ENCODE data around the gene SERPINB1. TPM values are rescaled to one million over a fixed set of nuclear protein-coding genes. Genes with fewer than 3 reads are reported as not detected.
"Not testable (repeated sequence)": the region's sequence is repeated elsewhere in the genome, so short reads cannot be mapped to it uniquely, and the experiment has no call there.

The SERPINB1 gene
- total RNA-seq, 3 donors from 2014 or later (not counting 1 experiment from before 2014, with no cell fraction given), result 74.8 to 80.2 (median 78.1) TPM

DNA sequence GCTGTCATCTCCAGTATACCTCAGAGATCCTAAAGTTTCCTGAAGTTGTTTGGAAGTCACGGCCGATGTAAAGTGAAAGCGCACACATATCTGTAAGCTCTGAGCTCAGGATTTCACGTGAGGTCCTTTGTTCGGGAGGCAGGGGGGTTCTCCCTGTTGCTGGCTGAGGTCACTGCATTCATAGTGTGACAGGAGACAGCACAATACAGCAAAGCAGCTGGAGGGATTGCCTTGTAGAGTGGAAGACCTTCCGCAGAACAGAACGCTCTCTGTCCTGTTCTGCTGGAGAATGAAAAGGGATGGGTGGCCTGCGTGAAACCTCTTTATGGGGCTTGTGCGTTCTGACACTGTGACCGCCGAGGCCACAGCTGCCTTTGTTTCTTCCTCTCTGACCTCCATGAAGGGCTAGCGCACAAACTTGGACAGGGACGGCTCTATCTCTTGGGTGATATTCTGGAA lies 13.4 kb upstream of the SERPINB1 start:
- no peaks in the 10 kb centered on the region for H3K36me3 ChIP-seq (ENCODE audit: control insufficient read depth, insufficient read depth, low read length)
- H3K27me3 ChIP-seq (ENCODE audit: control insufficient read depth, insufficient read depth, low read length), result no peaks in the 10 kb centered on the region
- H3K4me3 ChIP-seq (ENCODE audit: low read length), result no peak overlapping the region
- intact Hi-C loops (cut with micrococcal nuclease), result loop anchor here (5.0 kb wide), 2 partner anchors 63 to 212 kb away; partner anchors contain the start of gene RIPK1
- H3K4me1 Mint-ChIP-seq, result peaks cover 45 to 54% of the 10 kb centered on the region in 2 donors
- H3K36me3 Mint-ChIP-seq, result no peaks in the 10 kb centered on the region
- H3K9me3 Mint-ChIP-seq, result no peaks in the 10 kb centered on the region
- TF ChIP-seq, protein P1, sequence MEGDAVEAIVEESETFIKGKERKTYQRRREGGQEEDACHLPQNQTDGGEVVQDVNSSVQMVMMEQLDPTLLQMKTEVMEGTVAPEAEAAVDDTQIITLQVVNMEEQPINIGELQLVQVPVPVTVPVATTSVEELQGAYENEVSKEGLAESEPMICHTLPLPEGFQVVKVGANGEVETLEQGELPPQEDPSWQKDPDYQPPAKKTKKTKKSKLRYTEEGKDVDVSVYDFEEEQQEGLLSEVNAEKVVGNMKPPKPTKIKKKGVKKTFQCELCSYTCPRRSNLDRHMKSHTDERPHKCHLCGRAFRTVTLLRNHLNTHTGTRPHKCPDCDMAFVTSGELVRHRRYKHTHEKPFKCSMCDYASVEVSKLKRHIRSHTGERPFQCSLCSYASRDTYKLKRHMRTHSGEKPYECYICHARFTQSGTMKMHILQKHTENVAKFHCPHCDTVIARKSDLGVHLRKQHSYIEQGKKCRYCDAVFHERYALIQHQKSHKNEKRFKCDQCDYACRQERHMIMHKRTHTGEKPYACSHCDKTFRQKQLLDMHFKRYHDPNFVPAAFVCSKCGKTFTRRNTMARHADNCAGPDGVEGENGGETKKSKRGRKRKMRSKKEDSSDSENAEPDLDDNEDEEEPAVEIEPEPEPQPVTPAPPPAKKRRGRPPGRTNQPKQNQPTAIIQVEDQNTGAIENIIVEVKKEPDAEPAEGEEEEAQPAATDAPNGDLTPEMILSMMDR (IDR thresholded peaks at IDR 0.05), result no peak
- peak overlapping the region; percentile 55 to 97 for H3K27ac Mint-ChIP-seq
- peak overlapping the region; percentile 61 for H3K27ac ChIP-seq (ENCODE audit: low read length)
- no peaks in the 10 kb centered on the region for H3K9me3 ChIP-seq (ENCODE audit: control insufficient read depth, insufficient read depth, low read length)
- H3K27me3 Mint-ChIP-seq (ENCODE audit: low read depth in 2 of 2), result no peaks in the 10 kb centered on the region
- ATAC-seq, result no peak
- H3K4me1 ChIP-seq (ENCODE audit: control insufficient read depth, insufficient read depth, low read length), result peaks cover 66% of the 10 kb centered on the region
- H3K4me3 Mint-ChIP-seq, result no peak overlapping the region
- 79% methylated on average over 13 of the region's 13 CpGs for WGBS (ENCODE audit: insufficient coverage)
- peak in 1 of 2 donors; percentile 40 for DNase-seq

DNA sequence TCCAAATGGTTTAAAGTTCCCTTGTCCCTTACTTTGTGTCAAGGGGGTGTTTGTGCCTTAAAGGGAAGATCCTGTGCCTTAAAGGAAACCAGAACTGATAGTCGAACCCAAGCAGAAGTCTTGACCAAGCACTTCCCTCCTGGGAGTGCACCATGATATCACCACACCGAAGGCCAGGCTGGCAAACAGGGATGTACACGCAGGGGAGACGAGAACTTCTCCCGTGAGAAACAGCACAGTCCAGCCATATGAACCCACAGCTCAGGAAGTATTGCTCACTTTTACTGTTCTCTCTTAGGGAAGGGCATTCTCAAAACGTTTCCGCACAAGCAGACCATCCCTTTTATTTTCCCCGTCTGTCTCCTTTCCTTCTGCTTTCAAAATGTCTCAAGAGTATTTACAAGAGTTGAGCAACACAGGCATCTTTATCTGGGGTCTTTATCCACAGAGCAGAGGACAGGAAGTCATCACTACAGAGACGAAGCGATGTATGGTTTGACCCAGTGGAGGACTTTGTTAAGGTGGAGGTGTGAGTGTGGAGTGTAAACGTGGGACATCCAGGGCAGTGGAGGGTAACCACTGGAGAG lies 12.8 kb upstream of the SERPINB1 start:
- H3K36me3 Mint-ChIP-seq, result no peaks in the 10 kb centered on the region
- no peaks in the 10 kb centered on the region for H3K9me3 ChIP-seq (ENCODE audit: control insufficient read depth, insufficient read depth, low read length)
- H3K9me3 Mint-ChIP-seq, result no peaks in the 10 kb centered on the region
- H3K27ac ChIP-seq (ENCODE audit: low read length), result peak overlapping the region; percentile 61
- H3K4me3 ChIP-seq (ENCODE audit: low read length), result no peak overlapping the region
- peaks cover 42 to 49% of the 10 kb centered on the region in 2 donors for H3K4me1 Mint-ChIP-seq
- DNase-seq, result peak in 1 of 2 donors; percentile 49
- no peaks in the 10 kb centered on the region for H3K27me3 ChIP-seq (ENCODE audit: control insufficient read depth, insufficient read depth, low read length)
- H3K27me3 Mint-ChIP-seq (ENCODE audit: low read depth in 2 of 2), result no peaks in the 10 kb centered on the region
- ATAC-seq, result peak in 1 of 3 donors; percentile 4
- peak overlapping the region; percentile 54 for H3K4me3 Mint-ChIP-seq
- peaks cover 61% of the 10 kb centered on the region for H3K4me1 ChIP-seq (ENCODE audit: control insufficient read depth, insufficient read depth, low read length)
- H3K36me3 ChIP-seq (ENCODE audit: control insufficient read depth, insufficient read depth, low read length), result no peaks in the 10 kb centered on the region
- H3K27ac Mint-ChIP-seq, result peak overlapping the region; percentile 55 to 97
- intact Hi-C loops (cut with micrococcal nuclease), result no loop called here
- WGBS (ENCODE audit: insufficient coverage), result 14% methylated on average over 11 of the region's 11 CpGs
- TF ChIP-seq, protein P1 (IDR thresholded peaks at IDR 0.05), result peak; percentile 7

DNA sequence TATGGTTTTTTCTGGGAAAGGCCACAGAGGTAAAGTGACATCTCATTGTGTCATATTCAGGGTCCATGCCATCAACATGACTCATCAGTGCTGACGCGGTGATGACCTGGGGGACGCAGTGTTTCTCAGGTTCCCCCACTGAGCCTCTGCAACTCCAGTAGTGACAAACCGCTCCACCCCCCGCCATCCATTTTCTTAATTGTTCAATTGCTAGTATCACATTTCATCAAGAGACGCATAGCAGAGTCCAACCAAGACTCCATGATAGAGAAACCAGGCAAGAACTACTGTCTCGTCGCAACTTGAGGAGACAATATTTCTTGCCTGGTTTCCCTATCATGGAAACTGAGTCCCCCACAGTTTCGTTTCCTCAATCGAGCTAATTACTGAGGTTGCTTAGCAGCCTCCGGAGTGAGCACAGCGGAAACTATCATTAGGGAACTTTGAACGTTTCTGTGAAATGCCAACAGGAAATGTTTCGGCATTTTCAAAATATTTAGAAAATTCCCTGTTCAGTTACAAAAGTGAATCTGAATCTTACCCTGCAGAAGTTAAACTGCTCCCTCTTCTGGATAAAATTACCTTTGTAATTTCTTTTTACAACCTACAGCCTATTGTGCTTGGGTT lies 12.2 kb upstream of the SERPINB1 start:
- intact Hi-C loops (cut with micrococcal nuclease), result no loop called here
- peak; percentile 59 to 85 for DNase-seq
- Mint-ChIP-seq H3K27ac (peak overlapping the region; percentile 55 to 97), H3K4me1 (peaks cover 38 to 48% of the 10 kb centered on the region in 2 donors), H3K27me3 (ENCODE audit: low read depth in 2 of 2) (no peaks in the 10 kb centered on the region), H3K9me3 (no peaks in the 10 kb centered on the region), H3K36me3 (no peaks in the 10 kb centered on the region), H3K4me3 (peak overlapping the region; percentile 54)
- Histone ChIP-seq H3K27ac (ENCODE audit: low read length) (peak overlapping the region; percentile 61), H3K4me1 (ENCODE audit: control insufficient read depth, insufficient read depth, low read length) (peaks cover 57% of the 10 kb centered on the region), H3K27me3 (ENCODE audit: control insufficient read depth, insufficient read depth, low read length) (no peaks in the 10 kb centered on the region), H3K9me3 (ENCODE audit: control insufficient read depth, insufficient read depth, low read length) (no peaks in the 10 kb centered on the region), H3K36me3 (ENCODE audit: control insufficient read depth, insufficient read depth, low read length) (no peaks in the 10 kb centered on the region), H3K4me3 (ENCODE audit: low read length) (no peak overlapping the region)
- TF ChIP-seq, protein P1 (IDR thresholded peaks at IDR 0.05), result peak; percentile 38
- 23% methylated on average over 14 of the region's 14 CpGs for WGBS (ENCODE audit: insufficient coverage)
- peak; percentile 30 to 75 (median 47) for ATAC-seq

DNA sequence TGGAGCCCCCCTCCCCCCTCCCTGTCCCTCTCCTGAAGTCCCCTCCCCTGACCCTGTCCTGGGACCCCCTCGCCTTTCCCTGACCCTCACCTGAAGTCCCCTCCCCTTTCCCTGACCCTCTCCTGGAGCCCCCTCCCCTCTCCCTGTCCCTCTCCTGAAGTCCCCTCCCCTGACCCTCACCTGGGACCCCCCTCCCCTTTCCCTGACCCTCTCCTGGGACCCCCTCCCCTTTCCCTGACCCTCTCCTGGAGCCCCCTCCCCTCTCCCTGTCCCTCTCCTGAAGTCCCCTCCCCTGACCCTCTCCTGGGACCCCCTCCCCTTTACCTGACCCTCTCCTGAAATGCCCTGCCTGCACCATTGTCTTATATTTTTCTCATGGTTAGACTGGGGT lies 11.7 kb upstream of the SERPINB1 start:
- H3K27me3 ChIP-seq (ENCODE audit: control insufficient read depth, insufficient read depth, low read length); H3K27me3 Mint-ChIP-seq (ENCODE audit: low read depth in 2 of 2); H3K4me3 ChIP-seq (ENCODE audit: low read length); H3K36me3 Mint-ChIP-seq; ATAC-seq; H3K9me3 Mint-ChIP-seq; H3K36me3 ChIP-seq (ENCODE audit: control insufficient read depth, insufficient read depth, low read length); intact Hi-C loops (cut with micrococcal nuclease); H3K9me3 ChIP-seq (ENCODE audit: control insufficient read depth, insufficient read depth, low read length); DNase-seq; H3K4me3 Mint-ChIP-seq: not testable (repeated sequence)
- Histone ChIP-seq H3K27ac (ENCODE audit: low read length) (peak overlapping the region; percentile 61), H3K4me1 (ENCODE audit: control insufficient read depth, insufficient read depth, low read length) (peaks cover 54% of the 10 kb centered on the region)
- 100% methylated on average over 1 of the region's 1 CpG for WGBS (ENCODE audit: insufficient coverage)
- Mint-ChIP-seq H3K4me1 (peaks cover 38 to 48% of the 10 kb centered on the region in 2 donors), H3K27ac (peak overlapping the region in 1 of 2 donors; percentile 97)
